GM19438 (cell line): ENCODE measurements around the gene AKT1.

ENCODE experiments used
- ATAC-seq: cut with Tn5 transposase; IDR thresholded peaks from one replicate; pipeline ENCODE4 v1.9.1; 2021; ENCODE audit warnings: low read depth; ENCODE audit not compliant: unreplicated experiment

AKT1 gene

DNA sequence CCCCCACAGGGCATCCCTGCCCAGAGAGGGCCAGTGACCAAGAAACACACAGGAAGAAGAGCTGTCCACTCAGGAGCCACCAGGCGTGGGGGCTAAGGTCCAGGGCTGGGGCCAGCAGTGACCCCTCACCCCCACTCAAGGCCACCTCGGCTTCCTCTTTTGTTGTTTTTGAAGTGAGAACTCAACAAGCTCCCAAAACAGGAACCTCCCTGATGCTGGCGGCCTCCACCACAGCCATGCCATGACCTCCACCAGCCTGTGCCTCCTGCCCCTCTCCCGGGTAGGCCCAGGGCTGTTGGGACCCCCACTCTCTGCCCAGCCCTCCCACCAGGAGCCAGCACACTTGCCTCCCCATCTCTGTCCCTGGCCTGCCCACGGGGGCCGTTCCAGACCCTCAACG is 7.8 kb downstream of the AKT1 start:
- ATAC-seq, result no peak

DNA sequence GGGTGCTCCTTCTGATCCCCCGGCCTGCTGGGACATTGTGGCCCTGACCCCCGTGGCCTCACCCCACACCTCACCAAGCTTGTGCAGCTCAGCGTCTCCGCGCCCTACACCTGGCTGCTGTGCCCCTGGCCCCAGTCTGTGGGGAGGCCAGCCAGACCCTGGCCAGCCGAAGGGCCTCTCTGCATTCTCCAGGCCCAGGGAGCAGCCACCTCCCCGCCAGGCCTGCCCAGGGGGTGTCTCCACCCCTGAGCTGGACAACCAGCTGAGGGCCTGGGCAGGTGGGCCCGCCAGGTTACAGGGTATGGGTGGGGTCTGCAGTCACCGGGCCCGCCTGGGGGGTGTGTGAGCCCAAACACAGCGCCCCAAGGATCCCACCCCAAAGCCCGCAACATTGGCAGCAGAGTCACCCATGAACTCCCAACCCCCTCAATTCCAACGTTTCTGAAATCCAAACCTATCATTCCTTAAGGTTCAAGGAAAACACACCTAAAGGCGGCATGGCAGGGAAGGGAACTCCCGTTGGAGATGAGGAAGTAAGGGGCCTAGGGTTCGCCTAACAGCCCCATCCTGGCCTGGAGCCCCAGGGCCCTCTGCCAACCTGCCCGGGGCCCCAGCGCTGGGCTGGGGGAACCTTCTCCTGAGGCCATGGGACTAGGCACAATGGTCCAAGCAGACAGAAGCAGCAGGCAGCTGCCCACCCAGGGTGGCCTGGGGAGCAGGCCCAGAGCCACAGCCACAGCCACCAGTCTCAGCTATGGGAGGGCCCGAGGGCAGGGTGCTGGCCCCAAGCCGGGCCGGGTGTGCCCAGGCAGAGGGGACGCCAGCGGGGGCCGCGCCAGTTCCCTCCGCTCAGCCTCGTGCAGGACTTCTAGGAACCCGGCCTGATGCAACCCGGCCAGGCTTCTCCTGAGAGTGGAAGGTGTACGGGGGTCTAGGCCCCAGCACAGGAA is 8.5 kb downstream of the AKT1 start:
- no peak for ATAC-seq

DNA sequence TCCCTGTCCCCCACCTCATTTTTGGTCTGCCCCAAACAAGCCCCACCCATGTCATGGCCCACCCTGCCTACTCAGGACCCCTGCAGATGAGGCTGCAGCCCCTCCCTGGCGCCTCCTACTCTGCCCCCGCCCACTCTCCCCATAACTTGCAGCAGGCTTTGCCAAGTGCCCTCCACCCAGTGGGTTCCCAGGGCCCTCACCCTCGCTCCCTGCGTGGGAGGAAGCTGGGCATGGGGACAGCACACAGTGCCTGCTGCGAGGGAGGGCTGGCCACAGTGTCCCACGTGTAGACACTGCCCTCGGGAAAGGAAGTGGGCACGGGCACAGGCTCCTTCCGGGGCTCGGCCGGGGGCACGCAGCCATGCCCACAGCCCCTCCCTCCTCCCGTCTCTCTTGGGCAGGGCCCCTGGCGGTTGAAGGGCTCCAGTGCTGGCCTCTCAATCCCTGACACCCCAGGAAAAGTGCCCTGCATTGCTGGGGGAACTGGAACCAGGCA is 9.4 kb downstream of the AKT1 start:
- ATAC-seq, result no peak

DNA sequence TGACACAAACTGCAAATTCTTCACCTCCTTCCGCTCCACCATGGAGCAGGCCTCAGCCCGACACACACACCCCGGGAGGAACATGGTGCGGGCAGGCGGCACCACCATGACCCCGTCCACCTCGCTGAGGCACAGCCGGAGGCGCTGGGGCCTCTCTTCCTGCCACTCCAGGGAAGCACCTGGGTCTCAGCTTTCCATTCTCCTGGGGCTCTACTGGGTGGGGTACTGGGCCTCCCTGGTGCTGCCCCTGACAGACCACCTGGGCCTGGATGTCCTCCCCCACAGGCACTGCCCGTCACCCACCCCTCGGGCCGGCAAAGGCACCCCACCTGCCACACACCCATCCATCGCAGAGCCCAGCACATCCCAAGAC is 9.9 kb downstream of the AKT1 start:
- ATAC-seq, result no peak

DNA sequence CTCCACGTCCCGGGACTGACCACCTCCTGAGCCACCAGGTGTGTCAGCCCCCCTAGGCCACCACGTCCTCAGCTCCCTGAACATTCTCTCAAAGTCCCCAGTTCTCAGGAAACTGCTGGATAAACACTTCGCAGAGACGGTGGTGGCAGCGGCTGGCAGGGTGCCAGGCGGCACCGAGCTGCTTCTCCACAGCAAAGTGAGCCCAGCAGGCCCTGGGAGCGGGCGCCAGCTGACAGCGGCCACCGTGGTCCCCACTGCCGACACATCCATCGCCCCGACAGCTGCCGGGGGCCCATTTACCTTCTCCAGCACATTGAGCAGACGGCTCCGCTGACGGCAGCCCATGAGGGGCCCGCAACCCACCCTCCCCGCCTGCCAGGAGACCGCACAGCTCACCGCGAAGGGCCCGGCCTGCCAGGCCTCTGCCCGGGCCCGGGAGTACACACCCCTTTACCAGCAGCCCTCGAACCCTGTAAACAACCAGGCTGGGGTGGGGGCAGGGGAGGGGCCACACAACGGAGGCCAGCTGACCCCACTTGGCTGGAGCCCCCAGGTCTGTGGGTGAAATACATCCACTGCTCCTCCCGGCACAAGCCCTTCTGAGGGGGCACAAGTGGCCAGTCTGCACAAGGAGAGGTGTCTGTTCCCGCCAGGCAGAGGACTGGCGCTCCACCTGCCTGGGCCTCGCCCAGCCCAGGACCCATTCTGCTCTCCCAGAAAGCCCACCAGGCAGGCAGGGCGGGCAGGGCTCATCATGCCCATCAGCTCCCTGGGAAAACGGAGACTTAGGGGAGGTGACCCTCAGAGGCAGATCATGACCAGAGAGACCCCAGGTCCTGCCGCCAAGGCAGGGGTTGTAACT is 10.5 kb downstream of the AKT1 start:
- no peak for ATAC-seq

DNA sequence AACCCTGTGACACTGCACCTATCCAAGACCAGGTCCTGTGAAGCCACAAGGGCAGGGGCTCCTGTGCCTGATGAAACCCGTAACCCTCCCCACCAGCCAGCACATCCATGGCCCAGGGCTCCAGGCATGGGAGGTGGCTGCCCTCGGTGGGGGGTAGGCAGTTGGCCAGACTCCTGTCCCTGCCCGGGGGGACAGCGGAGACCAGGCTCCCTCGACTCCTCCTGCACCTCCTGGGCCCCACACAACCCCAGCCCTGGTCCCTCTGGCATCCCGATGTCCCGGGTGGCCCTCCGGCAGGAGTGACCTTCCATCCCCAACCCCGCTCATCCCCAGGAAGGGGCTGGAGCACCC is 11.4 kb downstream of the AKT1 start:
- no peak for ATAC-seq

DNA sequence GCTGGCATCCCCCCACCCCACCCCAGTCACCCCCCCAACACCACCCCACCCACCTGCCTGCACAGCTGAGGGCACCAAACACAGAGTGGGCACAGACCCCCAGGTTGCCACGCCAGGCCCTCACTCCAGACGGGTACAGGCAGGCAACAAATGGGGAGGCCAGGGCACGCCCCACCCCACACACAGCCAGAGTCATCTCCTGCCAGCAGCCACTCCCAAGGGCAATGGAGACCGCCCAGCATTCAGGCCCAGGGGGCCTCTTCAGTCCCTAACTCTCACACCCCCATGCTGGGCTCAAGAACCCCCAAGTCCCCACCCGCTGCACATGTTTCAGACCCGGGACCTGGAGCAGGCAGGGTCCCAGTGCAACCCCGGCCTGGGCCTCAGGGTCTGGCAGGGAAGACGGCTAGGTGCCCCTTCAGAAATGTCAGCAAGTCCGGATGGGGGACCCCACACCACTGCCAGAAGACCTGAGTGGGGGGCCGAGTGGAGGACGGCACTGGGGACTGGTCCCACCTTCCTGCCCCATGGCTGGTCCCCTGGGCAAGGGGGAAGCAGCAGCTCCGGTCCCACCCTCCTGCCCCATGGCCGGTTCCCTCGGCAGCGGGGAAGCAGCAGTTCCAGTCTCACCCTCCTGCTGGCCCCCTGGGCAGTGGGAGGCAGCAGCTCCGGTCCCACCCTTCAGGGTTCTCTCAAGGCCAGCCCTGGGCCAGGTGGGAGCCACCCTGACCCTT is 11.9 kb downstream of the AKT1 start:
- ATAC-seq, result no peak

DNA sequence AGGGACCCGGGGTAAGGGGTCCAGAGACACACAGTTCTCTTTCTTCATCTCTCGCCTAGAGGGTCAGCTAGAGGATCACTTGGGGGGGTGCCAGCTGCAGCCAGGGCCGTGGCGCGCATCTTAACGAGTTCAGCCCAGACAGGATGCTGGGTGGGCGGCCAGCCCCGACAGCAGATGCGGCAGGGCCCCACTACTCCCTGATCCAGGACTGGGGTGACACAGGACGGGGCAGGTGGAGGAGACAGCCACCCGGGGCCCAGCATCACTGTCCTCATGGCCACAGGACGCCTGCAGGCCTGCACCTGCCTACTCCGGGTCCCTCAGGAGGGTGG is 12.8 kb downstream of the AKT1 start:
- no peak for ATAC-seq

DNA sequence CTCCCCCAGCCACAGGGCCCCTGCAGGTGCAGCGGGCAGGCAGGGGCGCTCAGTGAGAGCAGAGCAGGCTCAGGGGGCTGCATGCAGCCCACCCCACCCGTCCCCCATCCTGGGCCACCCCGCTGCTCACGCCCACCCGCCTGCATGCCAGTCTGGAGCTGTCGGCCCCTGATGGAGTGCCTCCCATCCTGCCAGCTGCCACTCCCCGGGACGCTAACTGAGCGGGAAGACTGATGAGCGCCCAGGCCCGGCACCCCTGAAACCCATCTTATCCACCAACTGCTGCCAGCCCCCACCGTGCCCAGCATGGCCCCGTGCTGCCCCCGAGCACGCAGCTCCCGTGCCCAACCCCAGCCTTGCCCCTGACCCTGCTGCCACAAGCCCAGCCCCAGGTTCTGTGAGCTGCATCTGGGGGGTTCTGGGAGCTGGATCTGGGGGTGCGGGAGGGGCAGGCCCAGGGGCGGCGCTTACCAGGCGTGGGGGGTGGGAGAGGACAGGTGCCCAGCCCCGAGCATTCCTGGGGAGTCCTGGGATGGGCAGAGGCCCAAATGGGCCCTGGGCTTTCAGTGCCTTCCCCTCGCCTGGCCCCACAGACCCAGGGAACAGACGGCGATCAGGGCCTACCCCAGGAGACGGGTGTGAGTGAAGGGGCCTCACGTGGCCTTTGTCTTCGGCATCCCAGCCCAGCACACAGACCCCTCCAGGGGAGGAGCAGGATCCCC is 13.3 kb downstream of the AKT1 start:
- ATAC-seq, result no peak

DNA sequence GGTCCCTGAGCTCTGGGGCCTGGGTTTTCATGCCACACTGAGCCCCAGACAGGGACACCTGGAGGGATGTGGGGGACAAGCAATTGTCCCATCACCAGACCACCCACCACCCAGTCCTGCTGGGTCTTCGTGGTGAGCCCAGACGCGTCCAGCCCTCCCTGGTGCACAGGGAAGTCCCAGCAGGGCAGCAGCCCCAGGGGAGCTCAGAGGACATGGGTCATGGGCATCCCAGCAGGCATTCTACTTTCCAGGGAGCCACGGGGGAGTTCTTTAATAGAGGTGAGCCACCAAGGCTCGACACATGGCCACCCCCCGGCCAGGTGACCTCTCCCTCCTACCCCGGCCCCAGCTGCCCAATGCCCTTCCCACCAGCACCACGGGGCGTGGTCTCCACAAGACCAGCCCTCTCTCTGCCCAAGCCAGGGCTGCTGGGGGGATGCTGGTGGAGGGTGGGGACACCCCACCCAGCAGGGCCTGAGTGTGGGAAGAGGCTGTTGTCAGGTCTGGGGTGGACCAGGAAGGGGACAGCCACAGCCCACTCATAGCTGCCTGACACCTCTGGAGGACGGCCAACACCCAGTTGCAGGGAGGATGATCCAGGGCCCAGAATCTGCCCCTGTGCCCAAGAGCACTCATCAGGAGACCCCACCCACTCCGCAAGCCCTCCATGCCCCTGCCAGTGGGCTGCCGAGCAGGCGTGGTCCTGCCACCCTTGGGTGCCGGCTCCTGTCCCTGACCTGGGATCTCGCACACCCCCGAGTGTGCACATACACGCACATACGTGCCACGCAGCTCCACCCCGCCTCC is 14.1 kb downstream of the AKT1 start:
- no peak for ATAC-seq

DNA sequence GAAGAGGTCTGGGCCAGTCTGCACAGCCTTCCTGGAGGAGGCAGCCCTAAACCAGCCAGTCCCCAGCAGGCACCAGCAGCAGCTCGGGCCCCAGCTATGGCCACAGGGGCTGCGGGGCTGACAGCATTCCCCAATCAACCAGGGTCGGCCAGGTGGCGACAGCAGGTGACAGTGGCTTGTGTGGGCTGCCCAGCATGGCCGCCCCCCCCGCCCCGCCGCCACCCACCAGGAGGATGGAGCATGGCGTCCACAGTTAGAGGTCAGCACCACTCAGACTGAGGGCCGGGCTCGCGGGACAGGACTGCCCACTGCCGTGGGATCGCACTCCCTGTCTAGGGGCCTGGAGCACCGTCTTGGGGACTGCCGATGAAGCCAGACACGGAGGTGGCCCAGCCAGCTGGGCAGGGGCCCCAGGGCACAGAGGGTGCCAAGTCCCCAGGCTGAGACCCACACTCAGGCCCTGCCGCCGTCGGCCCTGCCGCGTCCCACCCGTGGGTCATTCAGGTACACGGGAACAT is 15.0 kb downstream of the AKT1 start:
- no peak for ATAC-seq

DNA sequence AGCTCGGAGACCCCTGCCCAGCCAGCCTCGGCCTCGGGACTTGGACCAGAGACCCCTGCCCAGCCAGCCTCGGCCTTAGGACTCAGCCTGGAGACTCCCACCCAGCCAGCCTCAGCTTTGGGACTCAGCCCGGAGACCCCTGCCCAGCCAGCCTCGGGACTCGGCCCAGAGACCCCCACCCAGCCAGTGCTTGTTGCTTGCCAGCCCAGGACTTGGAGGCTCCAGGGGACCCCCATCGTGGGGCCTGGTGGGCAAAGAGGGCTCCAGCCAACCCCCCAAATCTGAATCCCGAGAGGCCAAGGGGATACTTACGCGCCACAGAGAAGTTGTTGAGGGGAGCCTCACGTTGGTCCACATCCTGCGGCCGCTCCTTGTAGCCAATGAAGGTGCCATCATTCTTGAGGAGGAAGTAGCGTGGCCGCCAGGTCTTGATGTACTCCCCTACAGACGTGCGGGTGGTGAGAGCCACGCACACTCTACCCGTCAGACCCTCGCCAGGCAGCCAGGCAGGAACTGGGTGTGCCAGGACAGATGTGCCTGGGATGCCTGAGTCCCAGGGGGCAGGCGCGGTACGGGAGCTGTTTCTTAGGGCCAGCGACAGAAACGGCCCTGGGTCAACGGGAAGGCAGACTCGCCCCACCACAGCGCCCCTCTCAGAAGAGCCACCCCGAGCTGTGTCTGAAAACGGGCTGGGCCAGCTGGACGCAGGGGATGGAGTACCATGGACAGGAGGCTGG is 15.6 kb downstream of the AKT1 start:
- no peak for ATAC-seq

DNA sequence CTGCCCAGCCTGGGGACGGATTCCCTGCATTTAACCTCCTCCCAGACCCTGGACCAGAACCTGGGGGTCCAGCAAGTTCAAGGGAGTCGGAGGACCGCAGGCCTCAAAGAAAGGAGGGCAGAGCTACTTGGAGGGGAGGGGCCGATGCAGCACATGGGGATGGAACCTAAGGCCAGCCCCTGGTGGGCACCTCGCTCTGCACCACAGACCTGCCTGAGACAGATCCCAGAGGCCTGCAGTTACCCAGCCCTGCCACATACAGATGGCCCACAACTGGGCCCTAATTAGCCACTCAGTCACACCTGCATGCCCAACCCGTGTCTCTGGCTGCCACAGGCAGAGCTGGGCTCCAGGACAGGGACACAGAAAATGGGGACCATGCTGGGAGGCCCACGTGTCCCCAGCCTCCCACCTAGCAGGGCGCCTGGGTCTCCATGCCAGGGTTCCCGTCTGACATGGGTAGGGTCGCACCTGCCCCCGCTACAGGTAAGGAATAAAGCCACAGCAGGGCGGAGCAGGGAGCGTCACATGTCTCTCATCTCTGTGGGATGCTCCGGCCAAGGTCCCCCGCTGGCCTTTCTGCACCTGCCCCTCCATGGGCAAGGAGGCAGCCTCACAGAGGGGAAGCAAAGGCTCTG is 16.7 kb downstream of the AKT1 start:
- ATAC-seq, result no peak

DNA sequence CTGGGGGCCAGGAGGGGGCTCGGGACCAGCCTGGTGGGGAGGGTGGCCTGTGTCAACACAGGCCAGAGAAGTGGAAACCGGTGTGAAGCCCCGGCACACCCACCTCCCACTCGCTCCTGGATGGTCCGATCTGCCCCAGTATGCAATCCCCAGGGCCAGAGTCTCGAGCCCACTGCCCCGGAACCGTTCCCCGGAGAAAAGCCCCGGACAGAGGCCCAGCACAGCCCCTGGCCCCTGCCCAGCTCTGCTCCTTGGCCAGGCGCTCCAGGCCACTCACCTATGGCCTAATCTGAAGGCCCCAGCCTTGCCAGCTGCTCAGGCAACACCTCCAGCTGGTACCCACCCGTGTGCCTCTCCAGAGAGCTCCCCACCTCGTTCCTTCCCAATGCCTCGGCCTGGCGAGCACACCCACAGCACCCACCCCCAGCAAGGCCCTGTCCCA is 17.7 kb downstream of the AKT1 start:
- no peak for ATAC-seq

DNA sequence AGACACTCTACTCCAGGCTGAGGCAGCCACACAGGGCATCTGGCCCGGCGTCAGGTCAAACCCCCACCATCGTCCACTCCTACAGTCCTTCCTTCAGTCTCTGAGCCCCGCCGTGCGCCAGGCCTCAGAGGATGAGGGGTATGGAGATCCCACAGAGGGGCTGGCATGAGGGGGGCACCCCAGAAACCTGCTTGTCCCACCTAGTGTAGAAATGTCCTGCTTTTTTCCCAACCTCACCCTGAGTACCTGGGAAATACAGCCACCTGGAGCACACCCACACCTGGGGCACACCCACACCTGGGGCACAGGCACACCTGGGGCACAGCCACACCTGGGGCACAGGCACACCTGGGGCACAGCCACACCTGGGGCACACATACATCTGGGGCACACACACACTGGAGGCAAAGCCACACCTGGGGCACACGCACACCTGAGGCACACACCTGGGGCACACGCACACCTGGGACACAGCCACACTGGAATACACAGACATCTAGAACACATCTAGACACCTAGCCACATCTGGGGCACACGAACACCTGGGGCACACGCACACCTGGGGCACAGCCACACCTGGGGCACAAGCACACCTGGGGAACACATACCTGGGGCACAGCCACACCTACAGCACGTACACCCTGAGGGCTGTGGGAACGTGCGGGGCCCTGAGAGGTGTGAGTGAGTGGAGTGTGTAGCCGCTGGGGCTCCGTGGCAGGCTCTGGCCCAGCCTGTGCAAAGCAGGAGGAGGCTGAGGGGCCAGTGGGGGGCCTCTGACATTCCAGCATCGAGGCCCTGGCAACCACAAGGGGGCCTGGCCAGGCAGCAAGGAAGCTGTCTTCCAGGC is 18.4 kb downstream of the AKT1 start:
- ATAC-seq, result no peak

DNA sequence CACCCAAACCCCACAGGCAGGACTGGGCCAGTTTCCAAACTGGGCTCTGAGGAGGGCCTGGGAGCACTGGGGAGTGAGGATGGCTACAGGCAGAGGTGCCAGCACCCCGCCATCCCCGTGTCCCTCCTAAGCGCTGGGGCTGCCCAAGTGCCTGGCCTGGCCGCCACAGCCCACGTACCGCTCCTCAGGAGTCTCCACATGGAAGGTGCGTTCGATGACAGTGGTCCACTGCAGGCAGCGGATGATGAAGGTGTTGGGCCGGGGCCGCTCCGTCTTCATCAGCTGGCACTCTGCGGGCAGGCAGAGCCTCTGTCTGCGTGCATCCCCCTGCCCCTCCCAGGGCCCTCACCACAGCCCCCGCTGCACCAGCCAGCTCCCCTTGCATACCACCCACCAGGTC is 19.1 kb downstream of the AKT1 start:
- no peak for ATAC-seq

DNA sequence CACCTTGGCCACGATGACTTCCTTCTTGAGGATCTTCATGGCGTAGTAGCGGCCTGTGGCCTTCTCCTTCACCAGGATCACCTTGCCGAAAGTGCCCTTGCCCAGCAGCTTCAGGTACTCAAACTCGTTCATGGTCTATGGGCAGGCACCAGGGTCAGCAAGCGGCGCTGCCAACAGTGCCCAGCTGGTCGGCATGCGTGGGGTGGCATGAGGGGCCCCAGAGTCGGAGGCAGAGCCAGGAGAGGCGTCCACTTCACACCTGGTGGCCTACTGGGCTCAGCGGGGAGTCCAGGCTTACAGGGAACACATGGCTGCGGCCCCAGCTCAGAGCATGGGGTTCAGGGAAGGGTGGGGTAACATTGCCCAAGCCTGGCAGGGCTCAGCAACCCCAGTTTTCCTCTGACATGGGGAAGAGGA is 20.5 kb downstream of the AKT1 start:
- no peak for ATAC-seq
